ENCODE data around the gene SMIM11. TPM values are rescaled to one million over a fixed set of nuclear protein-coding genes. Genes with fewer than 3 reads are reported as not detected.

SMIM11 gene
- total and polyA plus RNA-seq, 2 experiments from 2014 or later: 3.5 to 8.9 TPM

GRCh38 chr21:34364921-34365320, 10.4 kb upstream of the SMIM11 start:
- H3K79me2 ChIP-seq (replicated peaks; ENCODE audit: insufficient read depth): no peaks in the 10 kb centered on the region
- peaks cover 2% of the 10 kb centered on the region for H3K27me3 Mint-ChIP-seq (ENCODE audit: insufficient read depth, low read depth, poor library complexity)
- DNase-seq (ENCODE audit: low spot score): no peak
- TF ChIP-seq ZNF114 (CRISPR knock-in tag; IDR thresholded peaks at IDR 0.05) (no peak), ZNF331 (CRISPR knock-in tag; IDR thresholded peaks at IDR 0.05; ENCODE audit: low read depth) (no peak), CREB1 (CRISPR knock-in tag; IDR thresholded peaks at IDR 0.05; ENCODE audit: low read depth) (no peak), NANOG (IDR thresholded peaks at IDR 0.05; ENCODE audit: borderline replicate concordance) (no peak), CTCF (conservative IDR thresholded peaks at IDR 0.05; ENCODE audit: low read depth in 2 of 2) (no peak), EZH2 (IDR thresholded peaks at IDR 0.05; ENCODE audit: low read depth, unreplicated experiment) (no peak), ETS1 (IDR thresholded peaks at IDR 0.05) (no peak), POLR2AphosphoS5 (IDR thresholded peaks at IDR 0.05; ENCODE audit: low read depth) (no peak), REST (IDR thresholded peaks at IDR 0.05; ENCODE audit: unreplicated experiment) (no peak), STAT1 (IDR thresholded peaks at IDR 0.05; ENCODE audit: unreplicated experiment) (no peak), JUNB (IDR thresholded peaks at IDR 0.05; ENCODE audit: unreplicated experiment) (no peak), ZNF462 (CRISPR knock-in tag; IDR thresholded peaks at IDR 0.05) (no peak), EZH2phosphoT487 (IDR thresholded peaks at IDR 0.05; ENCODE audit: unreplicated experiment) (no peak)
- H3K4me3 Mint-ChIP-seq: no peak overlapping the region
- no peak overlapping the region for H2AFZ ChIP-seq
- H3K4me3 ChIP-seq: no peak overlapping the region
- no peaks in the 10 kb centered on the region for H3K4me1 ChIP-seq (ENCODE audit: insufficient read depth)
- H3K4me2 ChIP-seq: no peak overlapping the region
- ATAC-seq: no peak
- H3K27ac ChIP-seq (ENCODE audit: low read depth): no peak overlapping the region
- no peaks in the 10 kb centered on the region; the same call in 2 of the 3 replicates for H3K36me3 Mint-ChIP-seq (ENCODE audit: low read depth)
- no peaks in the 10 kb centered on the region for H3K9me2 ChIP-seq (ENCODE audit: insufficient read depth)
- peaks cover 10% of the 10 kb centered on the region; the same call in 1 of the 3 replicates for H3K4me1 Mint-ChIP-seq
- no peaks in the 10 kb centered on the region for H3F3A ChIP-seq (replicated peaks; ENCODE audit: low read depth)
- no peaks in the 10 kb centered on the region for H3K9me3 Mint-ChIP-seq
- no peaks in the 10 kb centered on the region for H3K27me3 ChIP-seq (ENCODE audit: insufficient read depth)
- no peaks in the 10 kb centered on the region for H3K36me3 ChIP-seq (ENCODE audit: insufficient read depth)
- H3K27ac Mint-ChIP-seq: no peak overlapping the region
- H4K20me1 ChIP-seq (replicated peaks; ENCODE audit: insufficient read depth): no peaks in the 10 kb centered on the region
